Central memory CD8-positive, alpha-beta T cell (primary cell): ENCODE results near the gene CEP63.
"Not testable (repeated sequence)": the region's sequence is repeated elsewhere in the genome, so short reads cannot be mapped to it uniquely, and the experiment has no call there.

Experiments used
- ATAC-seq: fragments of 150-1000 bp; cut with Tn5 transposase; replicated peaks from 2 replicates; pipeline ENCODE4 v1.10.0; 2022; ENCODE audit warnings: mild to moderate bottlenecking, moderate FRiP score, moderate number of reproducible peaks; ENCODE audit not compliant: poor library complexity, severe bottlenecking; ENCODE audit errors: extremely low read depth
- DNase-seq, 2 donors: peaks; one replicate each; pipeline ENCODE4 v3.0.0; 2021; ENCODE audit warnings: low spot score in 2 of 2
- H3K27ac Mint-ChIP-seq: one replicate; pipeline ENCODE4 v1.8.0; 2022; ENCODE audit warnings: low read depth, mild to moderate bottlenecking, moderate library complexity, mixed read lengths
- H3K27me3 Mint-ChIP-seq: one replicate; pipeline ENCODE4 v1.8.0; 2022; ENCODE audit warnings: mixed read lengths
- H3K36me3 Mint-ChIP-seq: one replicate; pipeline ENCODE4 v1.8.0; 2022; ENCODE audit warnings: mild to moderate bottlenecking, moderate library complexity, mixed read lengths; ENCODE audit not compliant: insufficient read depth
- H3K4me1 Mint-ChIP-seq: one replicate; pipeline ENCODE4 v1.8.0; 2022; ENCODE audit warnings: mixed read lengths
- H3K4me3 Mint-ChIP-seq: one replicate; pipeline ENCODE4 v1.8.0; 2022; ENCODE audit warnings: mild to moderate bottlenecking, moderate library complexity, mixed read lengths
- H3K9me3 Mint-ChIP-seq: one replicate; pipeline ENCODE4 v1.8.0; 2022; ENCODE audit warnings: mixed read lengths

The CEP63 gene

GRCh38 chr3:134567605-134568004 is 81.7 kb downstream of the CEP63 start:
- DNase-seq (no peak), ATAC-seq (no peak)
- Mint-ChIP-seq H3K4me3 (no peak overlapping the region), H3K4me1 (peaks cover 6% of the 10 kb centered on the region), H3K27ac (no peak overlapping the region), H3K9me3 (peaks cover 20% of the 10 kb centered on the region), H3K36me3 (peaks cover 2% of the 10 kb centered on the region), H3K27me3 (no peaks in the 10 kb centered on the region)

GRCh38 chr3:134568790-134569189 is 82.9 kb downstream of the CEP63 start:
- H3K4me1 Mint-ChIP-seq: peaks cover 4% of the 10 kb centered on the region
- no peak for DNase-seq
- peaks cover 3% of the 10 kb centered on the region for H3K27me3 Mint-ChIP-seq
- ATAC-seq: no peak
- H3K27ac Mint-ChIP-seq: no peak overlapping the region
- H3K4me3 Mint-ChIP-seq: no peak overlapping the region
- H3K9me3 Mint-ChIP-seq: peaks cover 26% of the 10 kb centered on the region
- no peaks in the 10 kb centered on the region for H3K36me3 Mint-ChIP-seq

- peaks cover 26% of the 10 kb centered on the region for H3K9me3 Mint-ChIP-seq
- not testable (repeated sequence) for ATAC-seq, H3K27me3 Mint-ChIP-seq, H3K27ac Mint-ChIP-seq, H3K4me3 Mint-ChIP-seq, DNase-seq, H3K4me1 Mint-ChIP-seq, H3K36me3 Mint-ChIP-seq
Measured at GRCh38 chr3:134569899-134570298, 84.0 kb downstream of the CEP63 start.

DNA sequence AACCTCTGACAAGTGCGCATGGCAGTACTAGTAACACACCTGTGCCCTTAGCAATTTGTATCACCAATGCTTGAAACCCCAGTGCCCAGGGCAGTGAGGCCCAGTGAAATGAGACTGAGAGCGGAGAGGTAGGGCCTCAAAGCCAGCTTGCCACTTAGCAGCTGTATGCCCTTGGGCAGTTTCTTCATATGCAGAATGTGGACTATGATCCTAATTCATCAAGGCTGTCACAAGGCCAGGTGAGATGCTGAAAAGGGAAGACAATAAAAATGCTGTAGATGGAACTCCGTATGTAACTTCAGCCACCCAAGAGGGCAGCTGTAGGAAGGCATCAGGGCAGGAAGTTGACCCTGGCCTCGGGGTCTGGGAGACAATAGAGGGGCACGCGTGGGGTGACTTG is 90.6 kb downstream of the CEP63 start:
- ATAC-seq (no peak), DNase-seq (no peak)
- Mint-ChIP-seq H3K4me3 (no peak overlapping the region), H3K9me3 (peaks cover 10% of the 10 kb centered on the region), H3K27me3 (peaks cover 8% of the 10 kb centered on the region), H3K36me3 (peaks cover 2% of the 10 kb centered on the region), H3K27ac (no peak overlapping the region), H3K4me1 (no peaks in the 10 kb centered on the region)

- Mint-ChIP-seq H3K36me3 (peaks cover 2% of the 10 kb centered on the region), H3K4me1 (no peaks in the 10 kb centered on the region), H3K27me3 (peaks cover 8% of the 10 kb centered on the region), H3K4me3 (no peak overlapping the region), H3K27ac (no peak overlapping the region), H3K9me3 (peaks cover 10% of the 10 kb centered on the region)
- DNase-seq (no peak), ATAC-seq (no peak)
Measured at GRCh38 chr3:134576831-134577230, 91.0 kb downstream of the CEP63 start.

GRCh38 chr3:134579141-134579665 is 93.3 kb downstream of the CEP63 start:
- Mint-ChIP-seq H3K9me3 (no peaks in the 10 kb centered on the region), H3K27ac (no peak overlapping the region), H3K36me3 (peaks cover 2% of the 10 kb centered on the region), H3K4me3 (no peak overlapping the region), H3K4me1 (no peaks in the 10 kb centered on the region), H3K27me3 (peaks cover under 1% of the 10 kb centered on the region)
- no peak for ATAC-seq
- DNase-seq: no peak

DNA sequence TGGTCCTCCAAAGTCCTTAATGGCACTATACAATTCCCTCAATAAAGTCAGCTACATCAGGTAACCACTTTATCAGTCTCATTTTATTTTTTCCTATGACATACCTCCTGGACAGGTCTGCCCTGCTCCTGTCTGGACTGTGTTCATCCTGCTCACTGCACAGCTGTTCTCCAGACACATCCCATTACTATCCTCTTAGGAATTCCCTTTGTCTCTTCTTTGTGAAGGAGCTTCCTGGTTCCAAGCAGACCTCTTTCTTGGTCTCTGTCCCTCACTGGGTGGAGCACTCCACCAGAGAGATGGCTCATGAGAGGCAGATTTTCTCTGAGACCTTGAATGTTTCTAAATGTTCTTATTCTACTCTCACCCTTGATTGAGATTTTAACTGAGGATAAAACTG is 104.9 kb downstream of the CEP63 start:
- no peaks in the 10 kb centered on the region for H3K9me3 Mint-ChIP-seq
- ATAC-seq (no peak), DNase-seq (no peak)
- H3K4me3 Mint-ChIP-seq: no peak overlapping the region
- no peaks in the 10 kb centered on the region for H3K4me1 Mint-ChIP-seq
- H3K36me3 Mint-ChIP-seq: no peaks in the 10 kb centered on the region
- peaks cover 32% of the 10 kb centered on the region for H3K27me3 Mint-ChIP-seq
- no peak overlapping the region for H3K27ac Mint-ChIP-seq

- H3K4me3 Mint-ChIP-seq: no peak overlapping the region
Measured at GRCh38 chr3:134592806-134593205, 106.9 kb downstream of the CEP63 start.

GRCh38 chr3:134594331-134594741 is 108.5 kb downstream of the CEP63 start:
- no peak overlapping the region for H3K4me3 Mint-ChIP-seq
- no peaks in the 10 kb centered on the region for H3K36me3 Mint-ChIP-seq
- no peaks in the 10 kb centered on the region for H3K4me1 Mint-ChIP-seq
- ATAC-seq (no peak), DNase-seq (no peak)
- H3K27ac Mint-ChIP-seq: no peak overlapping the region
- H3K27me3 Mint-ChIP-seq: peaks cover 27% of the 10 kb centered on the region
- H3K9me3 Mint-ChIP-seq: no peaks in the 10 kb centered on the region

More at GRCh38 chr3:134592806-134593205, 106.9 kb downstream of the CEP63 start:
- H3K27ac Mint-ChIP-seq: no peak overlapping the region
- no peaks in the 10 kb centered on the region for H3K4me1 Mint-ChIP-seq
- no peak for ATAC-seq
- H3K27me3 Mint-ChIP-seq: peaks cover 28% of the 10 kb centered on the region
- DNase-seq: no peak
- H3K36me3 Mint-ChIP-seq: no peaks in the 10 kb centered on the region
- no peaks in the 10 kb centered on the region for H3K9me3 Mint-ChIP-seq

GRCh38 chr3:134594986-134595385 is 109.1 kb downstream of the CEP63 start:
- not testable (repeated sequence) for H3K4me3 Mint-ChIP-seq, H3K36me3 Mint-ChIP-seq, ATAC-seq, H3K27ac Mint-ChIP-seq, H3K4me1 Mint-ChIP-seq, H3K9me3 Mint-ChIP-seq, DNase-seq
- peaks cover 27% of the 10 kb centered on the region for H3K27me3 Mint-ChIP-seq

DNA sequence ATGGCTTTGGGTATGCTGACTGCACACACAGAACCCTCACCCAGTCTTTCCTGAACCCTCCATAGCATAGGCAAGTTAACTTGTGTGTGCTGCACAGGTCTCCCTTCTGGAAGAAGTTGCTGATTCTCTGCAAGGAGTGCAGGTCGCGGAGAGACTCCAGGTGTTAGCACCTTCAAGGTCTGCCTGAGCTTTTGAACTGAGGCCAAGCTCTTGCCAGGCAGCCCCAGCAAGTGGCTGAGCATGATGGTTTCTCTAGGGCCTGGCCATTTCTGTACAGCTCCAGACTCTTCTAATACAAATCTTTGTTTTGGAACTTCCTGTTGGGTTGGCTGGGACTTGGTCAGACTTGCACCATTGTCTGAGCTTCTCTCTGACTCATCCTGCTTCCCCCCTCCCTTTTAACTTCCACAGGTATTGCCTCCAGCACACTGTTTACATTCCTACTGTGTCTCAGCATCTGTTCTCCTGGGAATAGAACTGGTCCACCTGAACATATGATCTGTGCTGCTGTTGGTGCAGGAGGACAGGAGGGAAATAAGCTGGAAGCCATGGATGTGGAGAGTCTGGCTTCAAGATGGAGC is 111.6 kb downstream of the CEP63 start:
- H3K27me3 Mint-ChIP-seq: peaks cover 24% of the 10 kb centered on the region
- no peaks in the 10 kb centered on the region for H3K9me3 Mint-ChIP-seq
- H3K27ac Mint-ChIP-seq: no peak overlapping the region
- peaks cover 5% of the 10 kb centered on the region for H3K4me1 Mint-ChIP-seq
- no peak for ATAC-seq
- DNase-seq: no peak
- H3K36me3 Mint-ChIP-seq: no peaks in the 10 kb centered on the region
- H3K4me3 Mint-ChIP-seq: no peak overlapping the region

- DNase-seq: no peak
- ATAC-seq: no peak
- no peak overlapping the region for H3K4me3 Mint-ChIP-seq
- H3K36me3 Mint-ChIP-seq: no peaks in the 10 kb centered on the region
- H3K27ac Mint-ChIP-seq: no peak overlapping the region
- H3K9me3 Mint-ChIP-seq: no peaks in the 10 kb centered on the region
- H3K27me3 Mint-ChIP-seq: peaks cover 17% of the 10 kb centered on the region
- peaks cover 5% of the 10 kb centered on the region for H3K4me1 Mint-ChIP-seq
Measured at GRCh38 chr3:134598763-134599545, 113.1 kb downstream of the CEP63 start.

GRCh38 chr3:134600206-134600605 is 114.3 kb downstream of the CEP63 start:
- ATAC-seq: no peak
- Mint-ChIP-seq H3K4me3 (no peak overlapping the region), H3K9me3 (no peaks in the 10 kb centered on the region), H3K4me1 (peaks cover 5% of the 10 kb centered on the region), H3K27ac (no peak overlapping the region), H3K27me3 (peaks cover 17% of the 10 kb centered on the region), H3K36me3 (no peaks in the 10 kb centered on the region)
- DNase-seq: no peak
